K562 (cell line): Measurements from ENCODE around the gene THOC1. TPM values are rescaled to one million over a fixed set of nuclear protein-coding genes. Genes with fewer than 3 reads are reported as not detected.

Experiments
- E2F5 ChIP-seq: sonication (generic); formaldehyde crosslinking; IDR thresholded peaks from 2 replicates; pipeline ENCODE4 v1.8.0; 2022; ENCODE audit warnings: mild to moderate bottlenecking, missing genetic modification reagents
- KAT2B ChIP-seq: IDR thresholded peaks from one replicate; pipeline ENCODE4 v1.6.1; 2012; ENCODE audit warnings: low read depth, mild to moderate bottlenecking, control low read depth, inconsistent platforms, low read length, moderate library complexity
- KAT7 ChIP-seq: sonication (generic); formaldehyde crosslinking; IDR thresholded peaks from 2 replicates; pipeline ENCODE4 v1.8.0; 2022; ENCODE audit warnings: missing genetic modification reagents, mild to moderate bottlenecking, borderline replicate concordance
- MAFK ChIP-seq: IDR thresholded peaks from 2 replicates; pipeline ENCODE4 v1.6.1; 2011; ENCODE audit warnings: low read length, improper control_type of control experiment
- MEIS2 ChIP-seq: fragments of 450-650 bp; IDR thresholded peaks from 2 replicates; pipeline ENCODE4 v1.6.1; 2014; ENCODE audit warnings: mild to moderate bottlenecking; ENCODE audit not compliant: partially characterized antibody
- MYBL2 ChIP-seq, 2 experiments: fragments of 450-650 bp in 1 of 2; sonication (generic) in 1 of 2; formaldehyde crosslinking in 1 of 2; IDR thresholded peaks; 2 replicates each; pipeline versions ENCODE4 v1.6.1 to v1.8.1; 2017 to 2022; ENCODE audit warnings: borderline replicate concordance in 1 of 2, inconsistent platforms in 1 of 2, low read depth in 1 of 2, mild to moderate bottlenecking in 1 of 2, missing genetic modification reagents in 1 of 2, moderate library complexity in 1 of 2
- PML ChIP-seq: IDR thresholded peaks from 2 replicates; pipeline ENCODE4 v1.6.1; 2012; ENCODE audit warnings: low read length, inconsistent platforms
- RBBP5 ChIP-seq: fragments of 200-600 bp; sonication (generic); IDR thresholded peaks from 2 replicates; pipeline ENCODE4 v1.6.1; 2012; ENCODE audit warnings: borderline replicate concordance, mild to moderate bottlenecking, low read length, control low read depth, inconsistent platforms; ENCODE audit not compliant: insufficient read depth, poor library complexity, severe bottlenecking
- SMAD2 ChIP-seq: fragments of 150-350 bp; IDR thresholded peaks from 2 replicates; pipeline ENCODE4 v1.6.1; 2014; ENCODE audit warnings: low read depth, mild to moderate bottlenecking, low read length
- SRSF9 ChIP-seq: fragments of 200-400 bp; formaldehyde crosslinking; IDR thresholded peaks from 2 replicates; pipeline ENCODE4 v1.6.1; 2017; ENCODE audit warnings: low read depth, low read length, borderline replicate concordance
- STAT6 ChIP-seq: sonication (generic); formaldehyde crosslinking; IDR thresholded peaks from 2 replicates; pipeline ENCODE4 v1.8.1; 2023; ENCODE audit warnings: mild to moderate bottlenecking, missing genetic modification reagents
- SUPT5H ChIP-seq: fragments of 450-650 bp; IDR thresholded peaks from 2 replicates; pipeline ENCODE4 v1.6.1; 2016
- TRIM28 ChIP-seq: fragments of 450-650 bp; IDR thresholded peaks from 2 replicates; pipeline ENCODE4 v1.6.1; 2017
- ZNF280B ChIP-seq: fragments of 250-450 bp; sonication (Bioruptor Pico); IDR thresholded peaks from 2 replicates; pipeline ENCODE4 v1.5.1; 2021; ENCODE audit warnings: mild to moderate bottlenecking
- ZNF3 ChIP-seq: fragments of 250-450 bp; sonication (Bioruptor Pico); IDR thresholded peaks from 2 replicates; pipeline ENCODE4 v1.5.0; 2021; ENCODE audit warnings: mild to moderate bottlenecking, moderate library complexity
- ZNF511 ChIP-seq: sonication (generic); formaldehyde crosslinking; IDR thresholded peaks from 2 replicates; pipeline ENCODE4 v1.8.0; 2022; ENCODE audit warnings: mild to moderate bottlenecking, missing genetic modification reagents
- polyA plus RNA-seq, 8 experiments: library from polyadenylated mRNA; depleted of rRNA in 4 of 8; stranded (reverse) in 5 of 8; unstranded in 3 of 8; fragments of >200 nt; fragmentation: Nextera tagmentation in 2 of 8; fragmentation: Illumina TruSeq in 1 of 8; extraction: Ambion mirVana in 2 of 8; extraction: Trizol in 1 of 8; gene quantifications; 2 replicates each; pipeline versions ENCODE4 v1.2.1 to v1.2.3, GENCODE V29; 2011 to 2014; ENCODE audit warnings: inconsistent platforms in 1 of 8, missing spikeins in 1 of 8
- total RNA-seq, 7 experiments: library from RNA; depleted of rRNA in 6 of 7; stranded (reverse); fragments of >200 nt in 6 of 7; fragmentation: Illumina TruSeq in 2 of 7; extraction: Trizol in 2 of 7; gene quantifications; 2 replicates each; pipeline versions ENCODE4 v1.2.1 to v1.2.3, GENCODE V29; 2011 to 2021; ENCODE audit warnings: low replicate concordance in 1 of 7

THOC1 gene
- total and polyA plus RNA-seq, 9 of the 15 experiments (the other 6 are each of a cell fraction or from before 2014, with no cell fraction given) = 71.1 to 143 (median 107) TPM

- TF ChIP-seq KAT2B (peak; percentile 72), E2F5 (peak; percentile 88), ZNF280B (CRISPR knock-in tag) (peak; percentile 34; the same call in 1 of the 2 replicates), TRIM28 (no peak; the same call in 1 of the 2 replicates), STAT6 (CRISPR knock-in tag) (no peak), KAT7 (CRISPR knock-in tag) (peak; percentile 99), MAFK (peak; percentile 29; the same call in 1 of the 2 replicates), SUPT5H (peak; percentile 97), PML (peak; percentile 86), MEIS2 (peak; percentile 41), SMAD2 (no peak), MYBL2 (IDR thresholded peaks at IDR 0.05; ENCODE audit: low read depth) (peak; percentile 54; the same call in 1 of the 2 replicates), MYBL2 (CRISPR knock-in tag; IDR thresholded peaks at IDR 0.05; ENCODE audit: borderline replicate concordance) (0 out of 2 replicates have a peak, but pooled peaks have one; percentile 21), RBBP5 (peak; percentile 100), ZNF3 (CRISPR knock-in tag) (no peak), SRSF9 (no peak), ZNF511 (peak; percentile 93)
Measured at GRCh38 chr18:267688-268552, at the start of gene THOC1 (continued).
